Right lobe of liver (tissue), 6 donors: ENCODE measurements around the gene CRYGN. TPM values are rescaled to one million over a fixed set of nuclear protein-coding genes. Genes with fewer than 3 reads are reported as not detected.

Experiments
- ATAC-seq, 4 donors: fragments of 200-7000 bp; cut with Tn5 transposase; one replicate each; pipeline ENCODE4 v1.9.1; 2020; ENCODE audit warnings: mild to moderate bottlenecking in 4 of 4, moderate library complexity in 4 of 4
- DNase-seq, 3 donors: peaks; one replicate each; pipeline ENCODE4 v3.0.0-alpha.2; 2020
- H3K27ac ChIP-seq, 3 donors: fragments of 200-600 bp; one replicate each; pipeline ENCODE4 v1.8.0; 2022
- H3K27me3 ChIP-seq, 2 donors: fragments of 200-600 bp; one replicate each; pipeline ENCODE4 v1.8.0; 2022
- H3K36me3 ChIP-seq, 4 donors: fragments of 200-600 bp; sonication (generic) in 1 of 4; one replicate each; pipeline versions ENCODE4 v1.5.1 to v1.8.0; 2017 to 2022; ENCODE audit warnings: control low read depth in 1 of 4
- H3K4me1 ChIP-seq, 4 donors: fragments of 200-600 bp; sonication (generic) in 1 of 4; one replicate each; pipeline versions ENCODE4 v1.5.1 to v1.8.0; 2017 to 2022; ENCODE audit warnings: control low read depth in 1 of 4
- H3K4me3 ChIP-seq, 3 donors: fragments of 200-600 bp; one replicate each; pipeline ENCODE4 v1.8.0; 2022
- H3K9me3 ChIP-seq, 4 donors: fragments of 200-600 bp; sonication (generic) in 1 of 4; one replicate each; pipeline versions ENCODE4 v1.5.1 to v1.8.0; 2017 to 2022; ENCODE audit warnings: control low read depth in 1 of 4
- CTCF ChIP-seq, 4 donors: fragments of 200-600 bp in 3 of 4; fragments of 450-650 bp in 1 of 4; IDR thresholded peaks; one replicate each; pipeline versions ENCODE4 v1.5.1 to v1.8.0; 2016 to 2022; ENCODE audit warnings: antibody characterized with exemption in 4 of 4, mild to moderate bottlenecking in 2 of 4
- POLR2A ChIP-seq: fragments of 450-650 bp; IDR thresholded peaks from one replicate; pipeline ENCODE4 v1.6.1; 2017; ENCODE audit warnings: antibody characterized with exemption, mild to moderate bottlenecking
- WGBS: methylation state at CpG from one replicate; pipeline ENCODE4 v1.1.6; 2018; ENCODE audit warnings: low coverage, low lambda C conversion rate; ENCODE audit not compliant: insufficient coverage; ENCODE audit errors: missing lambda C conversion rate; 5-methylcytosine and 5-hydroxymethylcytosine counted together
- intact Hi-C, 2 donors: fragments of 100-400 bp; cut with DNase I; formaldehyde crosslinking; loops; one replicate each; pipeline versions ENCODE4 v1.11.2 to v1.14.1; 2022
- total RNA-seq, 6 experiments: library from RNA; depleted of rRNA in 2 of 6; stranded (reverse); fragments of >200 nt in 2 of 6; fragmentation: NEBNext Ultra II Directional in 3 of 6; extraction: Animal tissue kit (Norgen Biotek cat#: 25700) in 3 of 6; gene quantifications; one replicate each; pipeline versions ENCODE4 v1.1.0 to v1.2.4, GENCODE V29; 2016 to 2023
- donor health status: DM: no; HTN: yes; CAD: no.
- donor health status: DM: no; HTN: no; CAD: no.
- donor health status: DM: no; HTN: no; CAD: no.
- donor health status: DM: no; HTN: yes; CAD: no.
- donor health status: DM: no; HTN: yes; CAD: no.

Gene CRYGN
- total RNA-seq, 6 experiments from 2014 or later: not detected

GRCh38 chr7:151402029-151402835, 37.7 kb downstream of the CRYGN start:
- Histone ChIP-seq H3K36me3 (no peaks in the 10 kb centered on the region), H3K27ac (no peak overlapping the region), H3K9me3 (no peaks in the 10 kb centered on the region), H3K4me1 (peaks cover 0 to 13% (median 5%) of the 10 kb centered on the region in 4 donors), H3K4me3 (no peak overlapping the region), H3K27me3 (no peaks in the 10 kb centered on the region)
- intact Hi-C loops: no loop called here
- DNase-seq (peak in 2 of 3 donors; percentile 3 to 47), ATAC-seq (no peak)
- WGBS: 98% methylated on average over 6 of the region's 16 CpGs
- no peak for TF ChIP-seq CTCF (IDR thresholded peaks at IDR 0.05)
- no peak for TF ChIP-seq POLR2A

GRCh38 chr7:151400626-151401315, 39.2 kb downstream of the CRYGN start:
- DNase-seq (peak in 2 of 3 donors; percentile 12), ATAC-seq (no peak)
- H3K36me3 ChIP-seq: no peaks in the 10 kb centered on the region
- H3K4me3 ChIP-seq: no peak overlapping the region
- no peak overlapping the region for H3K27ac ChIP-seq
- H3K27me3 ChIP-seq: no peaks in the 10 kb centered on the region
- intact Hi-C loops: no loop called here
- TF ChIP-seq POLR2A: no peak
- no peak for TF ChIP-seq CTCF (IDR thresholded peaks at IDR 0.05)
- H3K4me1 ChIP-seq: peaks cover 0 to 13% (median 5%) of the 10 kb centered on the region in 4 donors
- 63% methylated on average over 10 of the region's 14 CpGs for WGBS
- H3K9me3 ChIP-seq: no peaks in the 10 kb centered on the region

GRCh38 chr7:151399906-151400305, 40.0 kb downstream of the CRYGN start:
- Histone ChIP-seq H3K36me3 (no peaks in the 10 kb centered on the region), H3K9me3 (no peaks in the 10 kb centered on the region), H3K27ac (no peak overlapping the region), H3K4me1 (peaks cover 0 to 13% (median 5%) of the 10 kb centered on the region in 4 donors), H3K27me3 (no peaks in the 10 kb centered on the region), H3K4me3 (no peak overlapping the region)
- ATAC-seq (no peak), DNase-seq (peak in 2 of 3 donors; percentile 14 to 46)
- intact Hi-C loops: no loop called here
- no peak for TF ChIP-seq POLR2A
- TF ChIP-seq CTCF (IDR thresholded peaks at IDR 0.05): no peak
- WGBS: 88% methylated on average over 1 of the region's 14 CpGs

GRCh38 chr7:151399305-151399601, 40.7 kb downstream of the CRYGN start:
- no CpG with 5 or more reads among the region's 7 CpGs for WGBS
- Histone ChIP-seq H3K4me1 (peaks cover 0 to 7% (median 3%) of the 10 kb centered on the region in 4 donors), H3K36me3 (no peaks in the 10 kb centered on the region), H3K4me3 (no peak overlapping the region), H3K9me3 (no peaks in the 10 kb centered on the region), H3K27me3 (no peaks in the 10 kb centered on the region), H3K27ac (no peak overlapping the region)
- TF ChIP-seq CTCF (IDR thresholded peaks at IDR 0.05) (no peak), POLR2A (no peak)
- DNase-seq (peak in 2 of 3 donors; percentile 12 to 28), ATAC-seq (no peak)
- intact Hi-C loops: no loop called here
